ENCODE measurements around the gene NUP210L. TPM values are rescaled to one million over a fixed set of nuclear protein-coding genes. Genes with fewer than 3 reads are reported as not detected.
A peak's percentile ranks its signal among the peaks of the same experiment; 100 is the strongest.

Gene NUP210L
- total and polyA plus RNA-seq, 9 donors, result 0.07 to 0.10 TPM; not detected in 7

GRCh38 chr1:153962088-153963029, 192.5 kb downstream of the NUP210L start:
- Histone ChIP-seq H3K27me3 (no peaks in the 10 kb centered on the region), H3K9me3 (no peaks in the 10 kb centered on the region), H3K27ac (peak overlapping the region; percentile 56 to 95), H3K4me3 (peak overlapping the region; percentile 91), H3K4me1 (ENCODE audit: insufficient read depth) (peaks cover 24% of the 10 kb centered on the region), H3K36me3 (no peaks in the 10 kb centered on the region)
- TF ChIP-seq POLR2A (IDR thresholded peaks at IDR 0.05), result no peak
- no peak for TF ChIP-seq EP300 (IDR thresholded peaks at IDR 0.05)
- TF ChIP-seq CTCF (IDR thresholded peaks at IDR 0.05), result no peak
- intact Hi-C loops (cut with DNase I), result loop anchor here in 1 of 4 donors (10.0 kb wide), 1 partner anchor 408 kb away; no protein-coding TSS in a partner anchor
- 31 to 35% (median 34%) methylated on average over 16 of the region's 16 CpGs for WGBS, 3 donors
- DNase-seq, result peak in 1 of 5 donors; percentile 55

- WGBS, 3 donors, result 57 to 80% (median 58%) methylated on average over 4 of the region's 4 CpGs
Measured at GRCh38 chr1:153961421-153961820, 193.5 kb downstream of the NUP210L start.

GRCh38 chr1:153960206-153960605, 194.7 kb downstream of the NUP210L start:
- Histone ChIP-seq H3K36me3 (no peaks in the 10 kb centered on the region), H3K27ac (no peak overlapping the region), H3K9me3 (no peaks in the 10 kb centered on the region), H3K27me3 (no peaks in the 10 kb centered on the region), H3K4me3 (no peak overlapping the region), H3K4me1 (ENCODE audit: insufficient read depth) (peaks cover 35% of the 10 kb centered on the region)
- no peak for DNase-seq
- 81 to 91% (median 81%) methylated on average over 9 to 11 of the region's 11 CpGs for WGBS, 3 donors
- TF ChIP-seq CTCF (IDR thresholded peaks at IDR 0.05), result no peak
- TF ChIP-seq EP300 (IDR thresholded peaks at IDR 0.05), result no peak
- no peak for TF ChIP-seq POLR2A (IDR thresholded peaks at IDR 0.05)
- intact Hi-C loops (cut with DNase I), result loop anchor here in 1 of 4 donors (10.0 kb wide), 1 partner anchor 405 kb away; no protein-coding TSS in a partner anchor

More at GRCh38 chr1:153961421-153961820, 193.5 kb downstream of the NUP210L start:
- Histone ChIP-seq H3K27ac (no peak overlapping the region), H3K9me3 (no peaks in the 10 kb centered on the region), H3K4me3 (no peak overlapping the region), H3K36me3 (no peaks in the 10 kb centered on the region), H3K4me1 (ENCODE audit: insufficient read depth) (peaks cover 32% of the 10 kb centered on the region), H3K27me3 (no peaks in the 10 kb centered on the region)
- intact Hi-C loops (cut with DNase I), result loop anchor here in 1 of 4 donors (10.0 kb wide), 1 partner anchor 407 kb away; no protein-coding TSS in a partner anchor
- DNase-seq, result no peak
- TF ChIP-seq EP300 (IDR thresholded peaks at IDR 0.05), result no peak
- no peak for TF ChIP-seq POLR2A (IDR thresholded peaks at IDR 0.05)
- no peak for TF ChIP-seq CTCF (IDR thresholded peaks at IDR 0.05)

GRCh38 chr1:153959454-153959853, 195.4 kb downstream of the NUP210L start:
- intact Hi-C loops (cut with DNase I), result loop anchor here in 1 of 4 donors (10.0 kb wide), 1 partner anchor 165 kb away; no protein-coding TSS in a partner anchor
- H3K36me3 ChIP-seq, result no peaks in the 10 kb centered on the region
- H3K4me1 ChIP-seq (ENCODE audit: insufficient read depth), result peaks cover 33% of the 10 kb centered on the region
- H3K27ac ChIP-seq, result peak overlapping the region; percentile 14 to 71
- H3K27me3 ChIP-seq, result no peaks in the 10 kb centered on the region
- WGBS, 3 donors, result 18 to 33% (median 29%) methylated on average over 3 of the region's 3 CpGs
- TF ChIP-seq POLR2A (IDR thresholded peaks at IDR 0.05), result no peak
- no peak for TF ChIP-seq EP300 (IDR thresholded peaks at IDR 0.05)
- TF ChIP-seq CTCF (IDR thresholded peaks at IDR 0.05), result no peak
- peak in 1 of 5 donors; percentile 59 for DNase-seq
- H3K9me3 ChIP-seq, result no peaks in the 10 kb centered on the region
- no peak overlapping the region for H3K4me3 ChIP-seq
